Hepatic stellate cell (primary cell): ENCODE measurements around the gene SGSM1.
"Not testable (repeated sequence)": the region's sequence is repeated elsewhere in the genome, so short reads cannot be mapped to it uniquely, and the experiment has no call there.

ENCODE experiments used
- DNase-seq: peaks from one replicate; pipeline ENCODE4 v3.0.0; 2011; ENCODE audit warnings: low spot score

Gene SGSM1

DNA sequence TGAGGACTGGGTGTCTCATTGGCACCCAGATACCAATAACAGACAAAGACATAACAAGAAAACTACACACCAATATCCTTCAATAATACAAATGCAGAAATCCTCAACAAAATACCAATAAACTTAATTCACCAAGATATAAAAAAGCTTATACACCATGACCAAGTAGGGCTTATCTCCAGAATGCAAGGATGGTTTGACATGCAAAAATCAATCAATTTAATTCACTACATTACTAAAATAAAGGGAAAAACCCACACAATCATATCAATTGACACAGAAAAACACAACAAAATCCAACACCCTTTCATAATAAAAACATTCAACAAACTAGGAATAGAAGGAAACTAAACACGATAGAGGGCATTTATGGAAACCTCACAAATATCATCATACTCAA lies 99.9 kb downstream of the SGSM1 start:
- no peak for DNase-seq

GRCh38 chr22:24907101-24907500 lies 101.1 kb downstream of the SGSM1 start:
- not testable (repeated sequence) for DNase-seq

DNA sequence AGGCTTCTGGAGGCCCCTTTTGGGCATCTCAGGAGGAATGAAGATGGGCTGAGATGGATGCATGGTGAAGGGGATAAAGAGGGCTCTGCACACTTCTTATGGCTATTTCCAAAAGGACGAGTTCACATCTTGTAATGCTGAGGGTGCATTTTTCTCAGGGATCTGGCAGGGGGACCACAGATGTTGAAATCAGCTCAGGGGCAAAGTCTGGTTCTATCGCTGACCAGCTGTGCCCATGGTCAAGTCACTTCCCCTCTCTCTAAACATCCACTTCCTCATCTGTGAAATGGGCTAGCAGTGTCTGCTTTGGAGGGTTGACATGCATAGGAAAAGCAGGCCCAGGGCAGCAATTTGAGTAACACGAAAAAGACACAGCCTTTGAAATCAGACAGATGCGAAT lies 114.0 kb downstream of the SGSM1 start:
- DNase-seq: no peak

DNA sequence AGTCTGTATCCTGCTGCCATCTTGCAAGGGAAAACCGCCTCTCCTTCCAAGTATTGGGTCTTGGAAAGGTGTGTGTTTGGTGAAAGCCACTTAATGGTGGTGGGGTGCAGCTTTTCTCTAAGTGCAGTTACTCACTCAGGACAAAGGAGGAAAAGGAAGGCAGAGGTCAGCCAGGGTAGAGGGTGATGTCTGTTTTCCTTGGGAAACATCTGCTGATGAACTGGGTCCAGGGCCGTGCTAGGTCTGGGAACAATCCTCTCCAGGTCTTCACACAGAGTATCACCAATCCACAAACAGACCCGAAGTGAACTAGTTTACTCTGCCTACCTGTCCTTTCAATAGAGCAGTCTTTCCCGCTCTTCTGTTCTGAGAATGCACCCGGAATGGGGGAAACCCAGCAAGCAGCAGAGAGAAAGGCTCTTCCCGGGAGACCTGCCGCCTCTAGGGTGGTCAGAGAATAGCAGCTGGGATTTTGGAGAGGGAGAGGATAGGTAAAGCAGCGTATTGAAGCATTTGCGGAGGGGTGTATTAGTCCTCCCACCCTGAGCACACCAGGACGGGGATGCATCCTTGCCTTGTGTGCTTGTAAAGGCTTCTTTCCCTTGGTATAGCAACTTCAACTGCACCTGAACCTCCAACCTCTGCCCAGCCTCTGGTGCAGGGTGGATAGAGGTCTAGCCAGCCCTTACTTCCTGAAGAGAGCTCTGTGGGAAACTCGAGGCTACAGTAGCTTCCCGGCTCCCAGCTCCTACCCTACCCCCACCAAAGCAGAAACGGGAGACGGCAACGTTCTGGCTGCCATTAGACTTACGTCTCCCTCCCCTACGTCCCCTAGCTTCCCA lies 119.8 kb downstream of the SGSM1 start:
- DNase-seq: no peak

DNA sequence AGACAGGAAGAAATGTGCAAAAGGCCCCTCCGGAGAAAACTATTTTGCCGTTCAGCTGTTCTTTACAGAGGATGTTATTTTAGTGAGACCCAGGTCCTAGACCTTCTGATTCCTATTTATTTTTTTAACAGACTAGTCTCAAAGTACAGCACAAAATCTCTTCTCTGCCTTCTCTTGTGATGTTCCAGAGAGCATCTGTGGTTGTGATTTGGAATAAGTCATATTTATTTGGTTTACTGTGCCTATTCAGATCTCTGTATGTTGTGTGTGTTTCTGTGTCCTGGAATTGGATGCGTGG lies 120.4 kb downstream of the SGSM1 start:
- DNase-seq: no peak

GRCh38 chr22:24926849-24927579 lies 121.0 kb downstream of the SGSM1 start:
- DNase-seq: peak; percentile 17

- DNase-seq: no peak
Observed at GRCh38 chr22:24928322-24928721, 122.3 kb downstream of the SGSM1 start.

- no peak for DNase-seq
Observed at GRCh38 chr22:24930678-24931077, 124.7 kb downstream of the SGSM1 start.

DNA sequence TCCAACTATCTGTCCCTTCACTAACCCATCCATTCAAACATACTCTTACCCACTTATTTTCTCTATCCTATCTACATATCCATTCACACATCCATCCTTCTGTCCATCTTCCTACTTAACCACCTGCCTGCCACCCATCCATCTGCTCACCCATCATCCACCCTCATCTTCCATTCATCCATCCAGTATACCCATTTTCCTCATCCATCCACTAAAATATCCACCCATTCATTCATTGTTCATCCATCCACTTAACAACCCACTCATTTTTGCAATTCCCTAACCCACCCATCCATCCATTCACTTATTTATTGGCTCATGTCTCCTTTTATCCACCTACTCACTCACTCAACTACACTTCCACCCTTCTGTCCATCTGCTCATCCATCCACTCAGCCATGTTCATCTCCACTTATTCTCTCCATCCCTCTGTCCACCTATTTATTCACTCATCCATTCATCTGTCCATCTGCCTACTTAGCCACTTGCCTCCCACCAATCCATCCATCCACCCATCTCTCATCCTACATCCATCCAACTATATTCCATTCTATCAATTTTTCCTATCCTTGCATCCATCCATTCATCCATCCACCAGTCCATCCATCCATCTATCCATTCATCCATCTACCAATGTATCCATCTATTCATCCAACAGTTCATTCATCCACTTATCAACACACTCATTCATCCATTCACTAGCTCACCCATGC lies 129.9 kb downstream of the SGSM1 start:
- DNase-seq: no peak

- DNase-seq: no peak
Observed at GRCh38 chr22:24937114-24937513, 131.1 kb downstream of the SGSM1 start.

- peak; percentile 43 for DNase-seq
Observed at GRCh38 chr22:24938741-24939341, 132.8 kb downstream of the SGSM1 start.

DNA sequence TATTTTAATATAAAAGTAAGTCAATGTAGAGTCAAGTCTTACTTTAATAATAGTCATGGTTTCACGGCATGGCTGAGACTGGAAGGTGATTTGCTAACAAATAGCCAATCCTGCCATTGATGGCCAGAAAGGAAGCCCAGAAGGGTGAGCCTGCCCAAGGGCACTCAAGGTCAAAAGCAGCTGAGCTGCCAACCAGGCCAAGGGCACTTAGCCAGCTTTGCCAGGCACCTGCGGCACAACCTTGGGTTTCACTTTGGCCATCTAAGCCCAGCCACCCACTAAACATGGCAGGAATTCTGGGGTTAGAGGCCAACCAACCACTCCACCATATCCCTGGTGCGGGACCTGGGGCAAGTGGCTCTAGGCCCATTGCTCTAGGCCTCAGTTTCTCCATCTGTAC lies 136.3 kb downstream of the SGSM1 start:
- no peak for DNase-seq

GRCh38 chr22:24944217-24944937 lies 138.4 kb downstream of the SGSM1 start:
- DNase-seq: no peak

DNA sequence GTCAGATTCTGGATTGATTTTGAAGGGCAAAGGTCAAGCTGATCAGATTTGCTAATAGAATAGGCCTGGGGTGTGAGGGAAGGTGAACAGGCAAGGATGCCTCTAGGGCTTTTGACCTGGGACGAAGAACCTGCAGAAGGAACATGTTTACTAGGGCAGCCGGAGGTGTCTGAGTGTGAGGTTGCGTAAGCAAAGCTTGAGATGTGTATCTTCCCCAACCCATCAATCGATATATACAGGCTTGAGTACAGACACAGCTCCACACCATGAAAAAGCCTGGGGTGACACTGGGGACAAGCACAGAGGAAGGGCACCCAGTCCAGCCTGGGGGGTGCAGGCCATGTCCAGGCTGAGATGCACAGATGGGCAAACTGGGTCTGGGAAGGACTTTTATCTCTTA lies 139.4 kb downstream of the SGSM1 start:
- no peak for DNase-seq

DNA sequence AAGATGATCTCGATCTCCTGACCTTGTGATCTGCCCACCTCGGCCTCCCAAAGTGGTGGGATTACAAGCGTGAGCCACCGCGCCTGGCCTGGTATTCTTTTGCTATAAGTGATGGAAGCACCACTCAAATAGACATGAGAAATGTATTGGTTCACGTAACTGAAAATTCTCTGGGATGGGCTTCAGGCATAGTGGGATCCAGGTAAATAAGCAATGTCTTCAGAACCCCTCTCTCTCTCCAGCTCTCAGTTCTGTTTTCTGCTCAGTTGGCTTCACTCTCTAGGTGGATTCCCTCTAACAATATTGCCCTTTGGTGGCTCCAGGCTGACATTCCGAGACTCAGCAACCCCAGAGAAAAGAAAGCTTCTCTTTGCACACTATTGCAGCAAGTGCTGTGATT lies 141.4 kb downstream of the SGSM1 start:
- DNase-seq: no peak

DNA sequence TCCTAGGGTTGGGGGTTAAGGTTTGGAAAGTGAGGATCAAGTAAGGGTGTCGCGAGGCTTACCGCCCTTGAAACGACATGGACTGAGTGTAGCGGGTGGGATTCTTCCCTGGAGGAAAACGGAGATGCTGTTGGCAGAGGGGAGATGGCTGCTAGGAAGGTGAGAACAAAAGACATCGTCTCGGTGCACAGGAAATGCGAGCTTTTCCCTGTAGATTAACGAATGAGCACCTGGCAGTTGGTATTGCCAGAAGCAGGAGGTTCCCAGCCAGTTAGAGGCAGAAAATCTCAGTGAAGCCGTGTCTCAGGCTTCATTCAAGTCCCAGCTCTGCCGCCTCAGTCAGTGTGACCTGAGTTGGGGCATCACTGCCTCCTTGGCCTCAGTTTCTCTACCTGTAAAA lies 141.9 kb downstream of the SGSM1 start:
- no peak for DNase-seq

DNA sequence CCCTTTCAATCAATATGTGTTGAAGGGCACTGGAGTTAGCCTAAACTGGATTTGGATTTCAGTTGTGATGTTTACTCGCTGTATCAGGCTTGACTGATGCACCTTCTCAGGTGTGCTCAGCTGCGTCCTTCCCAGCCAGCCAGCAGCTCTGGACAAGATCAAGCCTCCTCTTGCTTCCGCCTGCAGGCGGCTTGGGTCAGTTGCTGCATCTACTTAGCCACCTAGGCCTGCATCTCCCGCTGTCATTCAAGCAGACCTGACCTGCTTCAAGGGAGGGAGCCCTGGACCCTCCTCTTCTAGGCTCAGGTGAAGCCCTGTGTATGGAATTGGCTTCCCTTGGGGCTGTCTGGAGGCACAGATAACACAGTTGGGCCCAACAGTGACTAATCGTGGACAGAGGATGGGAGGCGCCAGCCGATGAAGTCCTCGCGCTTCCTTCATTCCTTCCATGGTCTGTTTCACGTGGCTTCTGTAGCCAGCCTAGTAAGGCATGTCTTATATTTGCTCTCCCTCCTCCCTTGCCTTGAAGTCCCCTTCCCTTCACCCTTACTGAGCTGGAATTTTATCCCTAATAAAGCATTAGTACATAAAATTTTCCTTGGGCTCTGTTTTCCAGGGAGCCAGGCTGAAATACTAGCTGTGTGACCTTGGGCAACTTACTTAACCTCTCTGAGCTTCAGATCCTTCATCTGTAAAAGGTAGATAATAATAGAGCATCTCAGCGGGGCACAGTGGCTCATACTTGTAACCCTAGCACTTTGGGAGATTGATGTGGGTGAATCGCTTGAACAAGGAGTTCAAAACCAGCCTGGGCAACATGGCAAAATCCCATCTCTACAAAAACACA lies 142.6 kb downstream of the SGSM1 start:
- DNase-seq: no peak

DNA sequence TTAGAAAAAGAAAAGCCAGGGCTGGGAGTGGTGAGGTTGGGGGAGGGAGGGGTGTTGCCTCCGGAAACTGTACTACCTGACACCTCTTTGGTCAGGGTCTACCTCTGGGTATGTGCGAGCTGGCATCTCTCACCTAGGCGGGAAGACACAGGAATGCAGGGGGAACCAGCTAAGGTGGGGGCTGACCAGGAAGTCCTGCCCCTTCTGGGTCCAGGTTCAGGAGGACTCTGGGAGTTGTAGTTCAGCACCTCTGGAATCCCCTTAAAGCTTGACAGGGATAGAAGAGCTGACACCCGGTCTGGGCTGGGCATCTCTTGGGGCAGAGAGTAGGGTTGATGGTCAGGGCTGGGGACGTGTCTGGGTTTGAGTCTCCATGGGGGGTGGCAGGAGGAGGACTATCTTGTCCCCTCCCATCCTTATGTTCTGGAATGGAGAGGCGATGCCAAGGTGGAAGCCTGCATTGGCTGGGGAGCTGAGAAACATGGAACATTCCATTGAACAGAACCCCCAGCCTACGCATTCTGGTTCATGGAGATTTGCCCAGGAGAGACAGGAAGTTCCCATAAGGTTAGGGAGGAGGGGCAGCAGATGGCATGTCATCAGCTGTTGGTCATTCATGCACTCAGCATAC lies 144.4 kb downstream of the SGSM1 start:
- no peak for DNase-seq

DNA sequence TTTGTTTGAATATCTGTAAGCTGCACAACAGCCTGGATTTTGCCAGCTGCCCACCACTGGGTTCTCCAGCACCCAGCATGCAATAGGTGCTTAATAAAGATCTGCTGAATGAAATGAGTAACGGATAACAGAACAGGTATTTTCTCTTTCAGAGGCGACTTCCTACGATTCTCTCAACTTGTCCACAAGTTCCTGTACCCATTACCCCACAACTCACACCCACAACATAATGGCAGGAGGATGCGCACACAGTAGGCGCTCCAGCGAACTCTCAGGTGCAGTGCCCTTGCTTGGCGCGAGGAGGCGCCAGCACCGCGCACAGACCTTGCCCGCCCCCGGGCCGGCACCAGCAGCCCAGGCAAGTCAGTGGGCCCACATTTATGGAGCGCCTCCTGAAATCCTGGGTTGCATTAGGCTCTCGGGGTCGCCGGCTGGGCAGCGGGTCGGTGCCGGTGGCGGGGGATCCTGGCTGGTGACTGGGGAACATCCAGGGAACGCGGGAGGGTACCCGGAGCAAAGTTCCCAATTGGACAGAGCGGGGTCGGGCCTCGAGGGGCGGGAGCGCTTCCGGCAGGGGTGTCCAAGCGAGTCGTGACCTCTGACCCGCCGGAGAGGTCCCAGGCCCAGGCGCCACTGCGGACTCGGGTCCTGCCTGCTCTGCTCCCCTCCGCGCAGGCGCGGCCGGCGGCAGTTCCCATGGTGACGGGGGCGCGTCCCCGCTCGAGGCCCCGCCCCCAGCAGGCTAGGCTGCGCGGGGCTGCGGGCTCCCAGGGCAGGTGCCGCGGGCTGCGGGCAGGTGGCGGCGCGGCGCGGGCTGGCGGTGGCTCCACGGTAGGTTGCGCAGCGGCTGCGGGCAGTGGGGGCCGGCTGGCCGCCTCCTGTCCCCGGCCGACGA lies 146.2 kb downstream of the SGSM1 start, which contains the start of gene KIAA1671:
Gene KIAA1671 (plus strand): TSS at position 775 of the 895 bp plus-strand sequence. CDS start 75,284 bp downstream, outside the sequence.
- peak; percentile 87 for DNase-seq
